H1 (cell line): ENCODE results near the gene BAZ2B. TPM values are rescaled to one million over a fixed set of nuclear protein-coding genes. Genes with fewer than 3 reads are reported as not detected.

ENCODE experiments used
- CTCF ChIA-PET: fragments of 300-600 bp; sonication (Branson Sonifier 250); formaldehyde crosslinking; loops from one replicate; lab custom pipeline; 2021; ENCODE audit not compliant: partially characterized antibody; lab: Charles Lee
- POLR2A ChIA-PET: fragments of 300-600 bp; sonication (Branson Sonifier 250); formaldehyde crosslinking; loops from one replicate; lab custom pipeline; 2021; ENCODE audit warnings: inconsistent platforms; ENCODE audit not compliant: partially characterized antibody; lab: Charles Lee
- DNase-seq, 2 experiments: peaks; one replicate each; pipeline versions ENCODE4 v3.0.0 to v3.0.0-alpha.2; 2010 to 2022; ENCODE audit warnings: low spot score in 2 of 2, low read depth in 1 of 2, mixed read lengths in 1 of 2
- FAIRE-seq: peaks from 2 replicates; lab custom pipeline; 2011; peaks lifted over from hg19 to GRCh38; lab: Jason Lieb, UNC
- H2AFZ ChIP-seq: 2 replicates; pipeline ENCODE4 v1.8.1; 2012; ENCODE audit warnings: low read length, inconsistent platforms
- H2AK5ac ChIP-seq: 2 replicates; pipeline ENCODE4 v1.6.1; 2013; ENCODE audit warnings: low read depth, low read length
- H2BK120ac ChIP-seq: replicated peaks from 2 replicates; pipeline ENCODE3; 2013; ENCODE audit warnings: low read depth, low read length, inconsistent platforms
- H2BK12ac ChIP-seq: 2 replicates; pipeline ENCODE4 v1.6.1; 2013; ENCODE audit warnings: low read depth, low read length
- H2BK15ac ChIP-seq: 2 replicates; pipeline ENCODE4 v1.6.1; 2013; ENCODE audit warnings: low read length
- H2BK20ac ChIP-seq: 2 replicates; pipeline ENCODE4 v1.6.1; 2013; ENCODE audit warnings: low read length
- H2BK5ac ChIP-seq: 2 replicates; pipeline ENCODE4 v1.6.1; 2013; ENCODE audit warnings: low read depth, low read length
- H3K14ac ChIP-seq: 2 replicates; pipeline ENCODE4 v1.6.1; 2013; ENCODE audit warnings: inconsistent platforms; ENCODE audit not compliant: insufficient read length
- H3K18ac ChIP-seq: 2 replicates; pipeline ENCODE4 v1.6.1; 2013; ENCODE audit warnings: low read length; ENCODE audit errors: extremely low read depth
- H3K23ac ChIP-seq: 2 replicates; pipeline ENCODE4 v1.6.1; 2013; ENCODE audit warnings: inconsistent platforms; ENCODE audit not compliant: insufficient read length
- H3K23me2 ChIP-seq: 2 replicates; pipeline ENCODE4 v1.6.1; 2013; ENCODE audit warnings: low read depth, low read length
- H3K27ac ChIP-seq: 2 replicates; pipeline ENCODE4 v1.6.1; 2011; ENCODE audit warnings: low read depth, low read length, inconsistent platforms
- H3K27me3 ChIP-seq, 4 experiments: replicated peaks in 1 of 4; 1 replicate in 1 of 4; 2 replicates in 3 of 4; pipeline versions ENCODE4 v1.6.1 to v1.8.1; 2011 to 2013; ENCODE audit warnings: low read length in 3 of 4, mild to moderate bottlenecking in 3 of 4, inconsistent platforms in 2 of 4, mixed read lengths in 2 of 4, moderate library complexity in 1 of 4; ENCODE audit not compliant: control insufficient read depth in 3 of 4, insufficient read depth in 3 of 4; ENCODE audit errors: extremely low read depth in 1 of 4
- H3K36me3 ChIP-seq, 4 experiments: 2 replicates each; pipeline versions ENCODE4 v1.6.1 to v1.8.1; 2011 to 2013; ENCODE audit warnings: mild to moderate bottlenecking in 4 of 4, low read length in 3 of 4, moderate library complexity in 2 of 4, control low read depth in 1 of 4, inconsistent platforms in 1 of 4; ENCODE audit not compliant: insufficient read depth in 4 of 4, control insufficient read depth in 2 of 4
- H3K4ac ChIP-seq: replicated peaks from 2 replicates; pipeline ENCODE3; 2013; ENCODE audit warnings: low read length, low read depth, mixed read lengths, inconsistent platforms; ENCODE audit not compliant: insufficient read length
- H3K4me1 ChIP-seq, 4 experiments: replicated peaks in 1 of 4; 1 replicate in 1 of 4; 2 replicates in 3 of 4; pipeline versions ENCODE4 v1.6.1 to v1.8.1; 2011 to 2013; ENCODE audit warnings: low read length in 3 of 4, inconsistent platforms in 2 of 4, mixed read lengths in 1 of 4; ENCODE audit not compliant: insufficient read depth in 4 of 4, control insufficient read depth in 3 of 4
- H3K4me2 ChIP-seq, 2 experiments: 2 replicates each; pipeline versions ENCODE4 v1.6.1 to v1.8.1; 2011 to 2013; ENCODE audit warnings: low read depth in 2 of 2, low read length in 2 of 2, control low read depth in 1 of 2, inconsistent platforms in 1 of 2, mild to moderate bottlenecking in 1 of 2; ENCODE audit not compliant: insufficient read depth in 1 of 2
- H3K4me3 ChIP-seq, 4 experiments: fragments of 200-600, 300-600 bp in 1 of 4; sonication (generic), shearing (Covaris generic), sonication (Bioruptor Twin) in 1 of 4; 2 replicates each; pipeline versions ENCODE4 v1.5.1 to v1.8.1; 2011 to 2016; ENCODE audit warnings: low read length in 4 of 4, low read depth in 3 of 4, control low read depth in 2 of 4, inconsistent platforms in 2 of 4, mild to moderate bottlenecking in 2 of 4, mixed read lengths in 1 of 4, moderate library complexity in 1 of 4; ENCODE audit not compliant: insufficient read depth in 2 of 4; ENCODE audit errors: extremely low read depth in 1 of 4
- H3K56ac ChIP-seq: replicated peaks from 2 replicates; pipeline ENCODE3; 2013; ENCODE audit warnings: low read depth, mild to moderate bottlenecking, mixed read lengths, low read length, inconsistent platforms; ENCODE audit not compliant: insufficient read length
- H3K79me1 ChIP-seq: 2 replicates; pipeline ENCODE4 v1.6.1; 2013; ENCODE audit warnings: low read depth, low read length, control low read depth
- H3K79me2 ChIP-seq, 2 experiments: 2 replicates each; pipeline versions ENCODE4 v1.6.1 to v1.8.1; 2012 to 2013; ENCODE audit warnings: low read length in 2 of 2, mild to moderate bottlenecking in 2 of 2, inconsistent platforms in 1 of 2; ENCODE audit not compliant: insufficient read depth in 2 of 2, control insufficient read depth in 1 of 2
- H3K9ac ChIP-seq, 4 experiments: replicated peaks in 1 of 4; 1 replicate in 1 of 4; 2 replicates in 3 of 4; pipeline versions ENCODE4 v1.6.1 to v1.8.1; 2011 to 2013; ENCODE audit warnings: low read depth in 3 of 4, low read length in 3 of 4, control low read depth in 2 of 4, mild to moderate bottlenecking in 2 of 4, moderate library complexity in 2 of 4, inconsistent platforms in 1 of 4; ENCODE audit errors: extremely low read depth in 1 of 4
- H3K9me3 ChIP-seq, 2 experiments: 2 replicates each; pipeline versions ENCODE4 v1.6.1 to v1.8.1; 2012 to 2013; ENCODE audit warnings: mild to moderate bottlenecking in 2 of 2, moderate library complexity in 2 of 2, control low read depth in 1 of 2, inconsistent platforms in 1 of 2, low read depth in 1 of 2, low read length in 1 of 2, mixed read lengths in 1 of 2; ENCODE audit not compliant: insufficient read depth in 2 of 2
- H4K20me1 ChIP-seq, 2 experiments: replicated peaks in 1 of 2; 2 replicates each; pipeline versions ENCODE3 to v1.8.1; 2011 to 2013; ENCODE audit warnings: inconsistent platforms in 2 of 2, low read length in 2 of 2, mild to moderate bottlenecking in 1 of 2; ENCODE audit not compliant: insufficient read depth in 2 of 2, control insufficient read depth in 1 of 2
- H4K5ac ChIP-seq: 2 replicates; pipeline ENCODE4 v1.6.1; 2013; ENCODE audit warnings: low read length, low read depth, mixed read lengths, inconsistent platforms; ENCODE audit not compliant: insufficient read length
- H4K8ac ChIP-seq: 2 replicates; pipeline ENCODE4 v1.8.0; 2013; ENCODE audit warnings: mild to moderate bottlenecking, moderate library complexity, low read length, inconsistent platforms; ENCODE audit not compliant: insufficient read depth; ENCODE audit errors: extremely low read depth
- H4K91ac ChIP-seq: replicated peaks from 2 replicates; pipeline ENCODE3; 2013; ENCODE audit warnings: low read length, mixed read lengths, inconsistent platforms; ENCODE audit not compliant: insufficient read length
- ASH2L ChIP-seq: fragments of 200-600, 300-600 bp; sonication (generic); IDR thresholded peaks from one replicate; pipeline ENCODE4 v1.7.1; 2017; ENCODE audit warnings: low read length
- ATF2 ChIP-seq: IDR thresholded peaks from 2 replicates; pipeline ENCODE4 v1.6.1; 2012; ENCODE audit warnings: low read length, inconsistent platforms
- ATF3 ChIP-seq: IDR thresholded peaks from 2 replicates; pipeline ENCODE4 v1.6.1; 2011; ENCODE audit warnings: low read depth, mild to moderate bottlenecking, low read length; ENCODE audit not compliant: insufficient read depth
- CREB1 ChIP-seq: IDR thresholded peaks from 2 replicates; pipeline ENCODE4 v1.6.1; 2012; ENCODE audit warnings: inconsistent platforms
- EGR1 ChIP-seq: IDR thresholded peaks from 2 replicates; pipeline ENCODE4 v1.6.1; 2011; ENCODE audit warnings: low read depth, low read length, borderline replicate concordance
- FOSL1 ChIP-seq: IDR thresholded peaks from 2 replicates; pipeline ENCODE4 v1.6.1; 2011; ENCODE audit warnings: mild to moderate bottlenecking, low read depth, low read length, moderate library complexity; ENCODE audit not compliant: insufficient read depth
- HDAC6 ChIP-seq: IDR thresholded peaks from one replicate; pipeline ENCODE4 v1.7.1; 2012; ENCODE audit warnings: low read depth, mild to moderate bottlenecking, inconsistent platforms, low read length, moderate library complexity
- POLR2A ChIP-seq, 2 experiments: IDR thresholded peaks; 1 replicate in 1 of 2; 2 replicates in 1 of 2; pipeline ENCODE4 v1.6.1; 2011; ENCODE audit warnings: low read depth in 2 of 2, low read length in 2 of 2, mild to moderate bottlenecking in 2 of 2; ENCODE audit errors: control extremely low read depth in 1 of 2
- RFX5 ChIP-seq: IDR thresholded peaks from 2 replicates; pipeline ENCODE4 v1.6.1; 2011; ENCODE audit warnings: low read depth, low read length, improper control_type of control experiment, borderline replicate concordance
- SP1 ChIP-seq: IDR thresholded peaks from 2 replicates; pipeline ENCODE4 v1.6.1; 2011; ENCODE audit warnings: low read depth, low read length
- SP4 ChIP-seq: IDR thresholded peaks from 2 replicates; pipeline ENCODE4 v1.6.1; 2012; ENCODE audit warnings: low read length, inconsistent platforms
- TAF1 ChIP-seq: IDR thresholded peaks from 2 replicates; pipeline ENCODE4 v1.6.1; 2011; ENCODE audit warnings: mild to moderate bottlenecking, low read depth, low read length
- WGBS, 2 experiments: shearing (Covaris generic) in 1 of 2; methylation state at CpG; one replicate each; pipeline versions ENCODE4 v1.1.6 to v1.1.7; 2013 to 2015; ENCODE audit warnings: low lambda C conversion rate in 2 of 2, mixed read lengths in 2 of 2, inconsistent platforms in 1 of 2, low coverage in 1 of 2, missing lambda C conversion rate in 1 of 2; ENCODE audit not compliant: insufficient replicate concordance in 2 of 2, insufficient coverage in 1 of 2, insufficient read length in 1 of 2; ENCODE audit errors: extremely low coverage in 1 of 2, missing lambda C conversion rate in 1 of 2; 5-methylcytosine and 5-hydroxymethylcytosine counted together
- polyA plus RNA-seq, 7 experiments: library from polyadenylated mRNA; depleted of rRNA in 3 of 7; stranded (reverse) in 5 of 7; unstranded in 2 of 7; fragments of >200 nt in 5 of 7; fragments of 200-250 nt in 2 of 7; gene quantifications; 1 replicate in 5 of 7; 2 replicates in 1 of 7; 4 replicates in 1 of 7; pipeline versions ENCODE4 v1.2.1 to v1.2.3, GENCODE V29; 2011 to 2013; ENCODE audit warnings: missing spikeins in 2 of 7, mixed read lengths in 2 of 7
- total RNA-seq: library from RNA; stranded (reverse); fragmentation: NEBNext Ultra II Directional; extraction: Animal tissue kit (Norgen Biotek cat#: 25700); gene quantifications from 2 replicates; pipeline ENCODE4 v1.2.1, GENCODE V29; 2021

The BAZ2B gene
- total and polyA plus RNA-seq, 2 of the 8 experiments (the other 6 are each of a cell fraction or from before 2014, with no cell fraction given), result 15.2 to 46.3 TPM

GRCh38 chr2:159317392-159318088 lies 298.8 kb downstream of the BAZ2B start:
- no peak overlapping the region for H2BK20ac ChIP-seq
- no peak for DNase-seq
- H3K27me3 ChIP-seq, result no peaks in the 10 kb centered on the region
- H4K20me1 ChIP-seq, result no peaks in the 10 kb centered on the region
- H3K27ac ChIP-seq, result no peak overlapping the region
- H3K23me2 ChIP-seq, result no peaks in the 10 kb centered on the region
- no peak overlapping the region for H3K4me2 ChIP-seq
- no peaks in the 10 kb centered on the region for H3K4me1 ChIP-seq
- no peak overlapping the region for H2AK5ac ChIP-seq
- H3K56ac ChIP-seq, result no peak overlapping the region
- H3K79me1 ChIP-seq, result no peaks in the 10 kb centered on the region
- CTCF ChIA-PET, result no interaction called here
- H2BK12ac ChIP-seq, result no peak overlapping the region
- no peak overlapping the region for H3K14ac ChIP-seq
- H2BK5ac ChIP-seq, result no peak overlapping the region
- H2AFZ ChIP-seq, result no peak overlapping the region
- H3K4me3 ChIP-seq, result no peak overlapping the region
- WGBS, 2 experiments, result 92% methylated on average over 3 of the region's 3 CpGs; no CpG with 5 or more reads in 1 of the 2 experiments
- H2BK120ac ChIP-seq, result no peak overlapping the region
- no peak overlapping the region for H3K9ac ChIP-seq
- H3K4ac ChIP-seq, result no peak overlapping the region
- H4K5ac ChIP-seq, result no peak overlapping the region
- H2BK15ac ChIP-seq, result no peak overlapping the region
- H3K36me3 ChIP-seq, result peaks cover 0 to 14% (median 2%) of the 10 kb centered on the region in 4 experiments; a peak in 2 of 8 replicates
- no peaks in the 10 kb centered on the region for H3K9me3 ChIP-seq
- POLR2A ChIA-PET, result no interaction called here
- no peak overlapping the region for H3K23ac ChIP-seq
- H4K91ac ChIP-seq, result no peak overlapping the region
- H3K18ac ChIP-seq, result no peak overlapping the region
- H4K8ac ChIP-seq, result no peak overlapping the region
- FAIRE-seq, result no peak
- no peaks in the 10 kb centered on the region for H3K79me2 ChIP-seq
- TF ChIP-seq RFX5 (no peak), SP1 (no peak), HDAC6 (no peak), ATF3 (no peak), EGR1 (no peak), ATF2 (no peak), CREB1 (no peak), TAF1 (no peak), POLR2A (IDR thresholded peaks at IDR 0.05; ENCODE audit: control extremely low read depth in 1 of 2, low read depth in 2 of 2, low read length in 2 of 2) (no peak), ASH2L (no peak), FOSL1 (no peak), SP4 (no peak)
